IMR-90 (cell line): ENCODE measurements around the gene IRF6. TPM values are rescaled to one million over a fixed set of nuclear protein-coding genes. Genes with fewer than 3 reads are reported as not detected.
A peak's percentile ranks its signal among the peaks of the same experiment; 100 is the strongest.

Source experiments
- ATAC-seq: fragments of 200-7000 bp; cut with Tn5 transposase; 2 replicates; pipeline ENCODE4 v1.9.1; 2020; ENCODE audit warnings: low read depth, mild to moderate bottlenecking, moderate library complexity
- BruUV-seq: library from RNA; stranded (reverse); fragments of 400-500 nt; replicated peaks from 2 replicates; lab custom pipeline; 2021; lab: Mats Ljungman, UMichigan
- CTCF ChIA-PET: fragments of 300-600 bp; formaldehyde crosslinking; extraction: SDS; loops from one replicate; lab custom pipeline; 2021; ENCODE audit warnings: antibody characterized with exemption; lab: Yijun Ruan, JAX
- POLR2A ChIA-PET: fragments of 300-600 bp; sonication (Branson Sonifier 250); formaldehyde crosslinking; loops from one replicate; lab custom pipeline; 2022; ENCODE audit warnings: antibody characterized with exemption; ENCODE audit not compliant: unreplicated experiment; lab: Charles Lee
- DNase-seq: peaks from one replicate; pipeline ENCODE4 v3.0.0; 2013
- H2AFZ ChIP-seq: replicated peaks from 2 replicates; pipeline ENCODE3; 2013; ENCODE audit warnings: low read length, mild to moderate bottlenecking; ENCODE audit not compliant: poor library complexity
- H2AK5ac ChIP-seq: 2 replicates; pipeline ENCODE4 v1.6.1; 2013; ENCODE audit warnings: low read depth, low read length, inconsistent platforms
- H2AK9ac ChIP-seq: replicated peaks from 2 replicates; pipeline ENCODE3; 2013; ENCODE audit warnings: mild to moderate bottlenecking, low read depth, low read length, moderate library complexity; ENCODE audit not compliant: poor library complexity
- H2BK120ac ChIP-seq: 2 replicates; pipeline ENCODE4 v1.6.1; 2013; ENCODE audit warnings: low read depth, low read length, inconsistent platforms
- H2BK15ac ChIP-seq: 3 replicates; pipeline ENCODE4 v1.6.1; 2013; ENCODE audit warnings: low read depth, low read length, inconsistent platforms
- H2BK20ac ChIP-seq: 2 replicates; pipeline ENCODE4 v1.6.1; 2013; ENCODE audit warnings: low read depth, mild to moderate bottlenecking, inconsistent platforms, low read length, moderate library complexity
- H2BK5ac ChIP-seq: 2 replicates; pipeline ENCODE4 v1.6.1; 2013; ENCODE audit warnings: mild to moderate bottlenecking, low read depth, low read length, inconsistent platforms; ENCODE audit not compliant: poor library complexity, severe bottlenecking
- H3K14ac ChIP-seq: replicated peaks from 2 replicates; pipeline ENCODE4 v1.6.1; 2013; ENCODE audit warnings: low read depth, low read length, inconsistent platforms
- H3K18ac ChIP-seq: 2 replicates; pipeline ENCODE4 v1.6.1; 2013; ENCODE audit warnings: low read depth, low read length, control low read depth
- H3K23ac ChIP-seq: 2 replicates; pipeline ENCODE4 v1.6.1; 2013; ENCODE audit warnings: low read depth, low read length, inconsistent platforms
- H3K27ac ChIP-seq: 2 replicates; pipeline ENCODE4 v1.5.1; 2013; ENCODE audit warnings: mild to moderate bottlenecking, control low read depth, low read length; ENCODE audit not compliant: insufficient read depth
- H3K27me3 ChIP-seq: 2 replicates; pipeline ENCODE4 v1.6.1; 2013; ENCODE audit warnings: low read length; ENCODE audit not compliant: control insufficient read depth, insufficient read depth
- H3K36me3 ChIP-seq: 2 replicates; pipeline ENCODE4 v1.6.1; 2013; ENCODE audit warnings: low read length, mixed read lengths; ENCODE audit not compliant: control insufficient read depth, insufficient read depth
- H3K4ac ChIP-seq: 2 replicates; pipeline ENCODE4 v1.6.1; 2013; ENCODE audit warnings: low read depth, low read length, inconsistent platforms
- H3K4me1 ChIP-seq: 2 replicates; pipeline ENCODE4 v1.6.1; 2013; ENCODE audit warnings: low read length, mixed read lengths; ENCODE audit not compliant: control insufficient read depth, insufficient read depth
- H3K4me2 ChIP-seq: 2 replicates; pipeline ENCODE4 v1.6.1; 2013; ENCODE audit warnings: low read depth, mild to moderate bottlenecking, control low read depth, low read length, moderate library complexity
- H3K4me3 ChIP-seq: 2 replicates; pipeline ENCODE4 v1.5.1; 2013; ENCODE audit warnings: low read depth, mild to moderate bottlenecking, control low read depth, low read length, moderate library complexity; ENCODE audit not compliant: insufficient read depth
- H3K56ac ChIP-seq: 2 replicates; pipeline ENCODE4 v1.6.1; 2013; ENCODE audit warnings: low read length, inconsistent platforms; ENCODE audit not compliant: insufficient read depth; ENCODE audit errors: extremely low read depth
- H3K79me1 ChIP-seq, 2 experiments: 2 replicates each; pipeline ENCODE4 v1.6.1; 2013; ENCODE audit warnings: low read length in 2 of 2, inconsistent platforms in 1 of 2, low read depth in 1 of 2
- H3K9ac ChIP-seq: 2 replicates; pipeline ENCODE4 v1.6.1; 2013; ENCODE audit warnings: low read depth, low read length, control low read depth
- H3K9me1 ChIP-seq: 2 replicates; pipeline ENCODE4 v1.6.1; 2013; ENCODE audit warnings: low read length, inconsistent platforms; ENCODE audit not compliant: insufficient read depth
- H3K9me3 ChIP-seq: 2 replicates; pipeline ENCODE4 v1.6.1; 2013; ENCODE audit warnings: low read length; ENCODE audit not compliant: control insufficient read depth, insufficient read depth
- H4K20me1 ChIP-seq: 2 replicates; pipeline ENCODE4 v1.6.1; 2013; ENCODE audit warnings: low read length, inconsistent platforms; ENCODE audit not compliant: insufficient read depth
- H4K5ac ChIP-seq: 2 replicates; pipeline ENCODE4 v1.6.1; 2013; ENCODE audit warnings: mild to moderate bottlenecking, low read depth, low read length, control low read depth
- H4K8ac ChIP-seq, 2 experiments: 2 replicates each; pipeline ENCODE4 v1.6.1; 2013; ENCODE audit warnings: low read depth in 2 of 2, low read length in 2 of 2, control low read depth in 1 of 2, inconsistent platforms in 1 of 2
- H4K91ac ChIP-seq: 2 replicates; pipeline ENCODE4 v1.6.1; 2013; ENCODE audit warnings: low read depth, low read length, inconsistent platforms; ENCODE audit not compliant: insufficient read depth
- BHLHE40 ChIP-seq: fragments of 150-350 bp; IDR thresholded peaks from 2 replicates; pipeline ENCODE4 v1.6.1; 2016; ENCODE audit warnings: mild to moderate bottlenecking, low read depth, low read length
- CEBPB ChIP-seq: IDR thresholded peaks from 2 replicates; pipeline ENCODE4 v1.6.1; 2012; ENCODE audit warnings: low read depth, low read length, improper control_type of control experiment
- CHD1 ChIP-seq: IDR thresholded peaks from 2 replicates; pipeline ENCODE4 v1.6.1; 2012; ENCODE audit warnings: low read depth, low read length, improper control_type of control experiment
- FOS ChIP-seq: fragments of 150-350 bp; IDR thresholded peaks from 2 replicates; pipeline ENCODE4 v1.6.1; 2016; ENCODE audit warnings: low read depth, low read length
- MAFK ChIP-seq: IDR thresholded peaks from 2 replicates; pipeline ENCODE4 v1.6.1; 2012; ENCODE audit warnings: low read depth, low read length, improper control_type of control experiment
- MAZ ChIP-seq: IDR thresholded peaks from 2 replicates; pipeline ENCODE4 v1.6.1; 2012; ENCODE audit warnings: low read depth, mild to moderate bottlenecking, low read length, improper control_type of control experiment, moderate library complexity, borderline replicate concordance
- MXI1 ChIP-seq: IDR thresholded peaks from 2 replicates; pipeline ENCODE4 v1.6.1; 2012; ENCODE audit warnings: low read depth, mild to moderate bottlenecking, low read length, moderate library complexity, borderline replicate concordance
- NFE2L2 ChIP-seq: fragments of 150-350 bp; IDR thresholded peaks from 2 replicates; pipeline ENCODE4 v1.6.1; 2016; ENCODE audit warnings: low read depth, mild to moderate bottlenecking, low read length
- POLR2A ChIP-seq: IDR thresholded peaks from 2 replicates; pipeline ENCODE4 v1.6.1; 2012; ENCODE audit warnings: mild to moderate bottlenecking, low read depth, low read length
- RCOR1 ChIP-seq: IDR thresholded peaks from 2 replicates; pipeline ENCODE4 v1.6.1; 2012; ENCODE audit warnings: mild to moderate bottlenecking, low read length, improper control_type of control experiment; ENCODE audit not compliant: insufficient replicate concordance
- RFX5 ChIP-seq: IDR thresholded peaks from 2 replicates; pipeline ENCODE4 v1.8.0; 2012; ENCODE audit warnings: low read depth, mild to moderate bottlenecking, low read length, moderate library complexity
- SMC3 ChIP-seq: fragments of 150-350 bp; IDR thresholded peaks from 2 replicates; pipeline ENCODE4 v1.6.1; 2016; ENCODE audit warnings: low read depth, mild to moderate bottlenecking, antibody characterized with exemption, low read length, moderate library complexity
- dilution Hi-C: fragments of 300-500 bp; cut with HindIII; formaldehyde crosslinking; loops from one replicate; pipeline ENCODE4 v1.14.3; 2018; ENCODE audit warnings: low sequenced_read_pairs; ENCODE audit not compliant: unreplicated experiment
- in situ Hi-C: fragments of 300-500 bp; cut with MboI; formaldehyde crosslinking; loops from 3 replicates; pipeline ENCODE4 v1.14.3; 2019; ENCODE audit warnings: low sequenced_read_pairs, inconsistent platforms, mixed read lengths
- intact Hi-C: fragments of 100-400 bp; cut with micrococcal nuclease; formaldehyde crosslinking; loops from 2 replicates; pipeline ENCODE4 v1.10.0; 2022
- polyA plus RNA-seq, 3 experiments: library from polyadenylated mRNA; depleted of rRNA; stranded (reverse); fragments of >200 nt; gene quantifications; 2 replicates each; pipeline ENCODE4 v1.2.3, GENCODE V29; 2012; ENCODE audit warnings: low replicate concordance in 1 of 3
- total RNA-seq: library from RNA; depleted of rRNA; stranded (reverse); fragments of >200 nt; gene quantifications from 2 replicates; pipeline ENCODE4 v1.2.3, GENCODE V29; 2012
- TF ChIP-seq, protein P1 (sequence below): fragments of 150-350 bp; IDR thresholded peaks from 2 replicates; pipeline ENCODE4 v1.6.1; 2017; ENCODE audit warnings: mild to moderate bottlenecking, antibody characterized with exemption, low read length, low read depth

The IRF6 gene
- total and polyA plus RNA-seq, 2 of the 4 experiments (the other 2 are of a cell fraction) = 1.2 to 2.9 TPM

DNA sequence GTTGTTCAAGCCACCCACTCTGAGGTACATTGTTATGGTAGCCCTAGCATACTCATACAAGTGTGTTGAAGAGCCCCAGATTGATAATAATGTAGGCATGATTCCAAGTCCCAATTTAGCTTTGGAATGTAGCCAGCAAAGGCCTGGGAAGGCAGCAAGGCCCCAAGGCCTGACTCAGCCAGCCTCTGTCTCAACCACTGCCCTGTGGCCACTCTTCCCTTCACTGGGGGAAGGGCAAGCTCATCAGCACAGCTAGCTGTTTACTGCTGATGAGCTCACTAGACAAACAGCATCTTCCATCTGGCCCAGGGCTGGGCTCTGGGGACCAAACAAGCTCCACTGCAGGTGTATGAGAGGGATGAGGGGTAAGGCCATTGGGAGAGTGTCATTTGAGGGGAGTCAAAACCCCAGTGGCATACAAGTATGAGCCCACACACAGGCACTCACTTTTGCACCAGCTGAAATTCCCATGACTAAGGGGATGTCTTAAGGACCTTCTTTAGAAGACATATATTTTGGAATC is 2.2 kb upstream of the IRF6 start:
- Histone ChIP-seq H4K20me1 (no peaks in the 10 kb centered on the region), H3K56ac (no peak overlapping the region), H2BK120ac (no peak overlapping the region), H3K36me3 (no peaks in the 10 kb centered on the region), H2BK5ac (no peak overlapping the region), H4K91ac (no peak overlapping the region), H4K8ac (no peak overlapping the region), H4K5ac (no peak overlapping the region), H3K79me1 (no peaks in the 10 kb centered on the region), H3K27ac (no peak overlapping the region), H3K9me1 (peaks cover 3% of the 10 kb centered on the region; the same call in 1 of the 2 replicates), H3K23ac (no peak overlapping the region), H3K4me3 (no peak overlapping the region), H3K18ac (no peak overlapping the region), H2BK15ac (no peak overlapping the region), H2AFZ (peak overlapping the region; percentile 29), H2BK20ac (peak overlapping the region; percentile 27; the same call in 1 of the 2 replicates), H3K27me3 (no peaks in the 10 kb centered on the region; the same call in 1 of the 2 replicates), H3K4ac (no peak overlapping the region), H3K14ac (no peak overlapping the region), H3K4me2 (no peak overlapping the region), H2AK5ac (no peak overlapping the region), H3K4me1 (peaks cover 5% of the 10 kb centered on the region; the same call in 1 of the 2 replicates), H2AK9ac (no peak overlapping the region), H3K9ac (no peak overlapping the region), H3K9me3 (no peaks in the 10 kb centered on the region)
- in situ Hi-C loops (no loop called here), intact Hi-C loops (no loop called here), dilution Hi-C loops (loop anchor here (25.0 kb wide), 1 partner anchor 179 kb away; no protein-coding TSS in a partner anchor)
- ATAC-seq (peak; percentile 97), DNase-seq (peak; percentile 97)
- CTCF ChIA-PET = interaction anchor here (1.4 kb wide), 1 partner anchor 15 kb away, joined by 7 read pairs; no protein-coding TSS in a partner anchor
- no TSS peak for BruUV-seq
- POLR2A ChIA-PET = interaction anchor here (0.6 to 0.7 kb wide), 2 partner anchors 32 to 377 kb away, joined by 5 to 8 read pairs; no protein-coding TSS in a partner anchor
- TF ChIP-seq CEBPB = peak; percentile 87
- TF ChIP-seq MXI1 = no peak
- TF ChIP-seq MAFK = no peak
- peak; percentile 79 for TF ChIP-seq FOS
- TF ChIP-seq RCOR1 = peak; percentile 93
- TF ChIP-seq POLR2A = no peak
- 0 out of 2 replicates have a peak, but pooled peaks have one; percentile 16 for TF ChIP-seq NFE2L2
- TF ChIP-seq BHLHE40 = peak; percentile 38; the same call in 1 of the 2 replicates
- peak; percentile 14; the same call in 1 of the 2 replicates for TF ChIP-seq SMC3
- TF ChIP-seq, protein P1, sequence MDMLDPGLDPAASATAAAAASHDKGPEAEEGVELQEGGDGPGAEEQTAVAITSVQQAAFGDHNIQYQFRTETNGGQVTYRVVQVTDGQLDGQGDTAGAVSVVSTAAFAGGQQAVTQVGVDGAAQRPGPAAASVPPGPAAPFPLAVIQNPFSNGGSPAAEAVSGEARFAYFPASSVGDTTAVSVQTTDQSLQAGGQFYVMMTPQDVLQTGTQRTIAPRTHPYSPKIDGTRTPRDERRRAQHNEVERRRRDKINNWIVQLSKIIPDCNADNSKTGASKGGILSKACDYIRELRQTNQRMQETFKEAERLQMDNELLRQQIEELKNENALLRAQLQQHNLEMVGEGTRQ = no peak
- no peak for TF ChIP-seq MAZ
- TF ChIP-seq RFX5 = no peak
- no peak for TF ChIP-seq CHD1
